ENCODE results near the gene MB.
"Not testable (repeated sequence)": the region's sequence is repeated elsewhere in the genome, so short reads cannot be mapped to it uniquely, and the experiment has no call there.

MB gene

GRCh38 chr22:35637254-35637653 is 20.1 kb upstream of the MB start:
- no peak for DNase-seq (ENCODE audit: low read depth, low spot score)

- DNase-seq (ENCODE audit: low read depth, low spot score) = no peak
These were observed 17.9 kb upstream of the MB start for GRCh38 chr22:35634943-35635540.

GRCh38 chr22:35634015-35634414 is 16.9 kb upstream of the MB start:
- DNase-seq (ENCODE audit: low read depth, low spot score) = no peak

GRCh38 chr22:35633520-35633919 is 16.4 kb upstream of the MB start:
- DNase-seq (ENCODE audit: low read depth, low spot score) = no peak

GRCh38 chr22:35632935-35633334 is 15.8 kb upstream of the MB start:
- DNase-seq (ENCODE audit: low read depth, low spot score) = no peak

GRCh38 chr22:35631597-35631996 is 14.5 kb upstream of the MB start:
- DNase-seq (ENCODE audit: low read depth, low spot score) = no peak

GRCh38 chr22:35630891-35631290 is 13.8 kb upstream of the MB start:
- no peak for DNase-seq (ENCODE audit: low read depth, low spot score)

GRCh38 chr22:35630387-35630793 is 13.3 kb upstream of the MB start:
- DNase-seq (ENCODE audit: low read depth, low spot score) = no peak

- no peak for DNase-seq (ENCODE audit: low read depth, low spot score)
These were observed 12.5 kb upstream of the MB start for GRCh38 chr22:35629406-35630216.

- DNase-seq (ENCODE audit: low read depth, low spot score) = no peak
These were observed 11.6 kb upstream of the MB start for GRCh38 chr22:35628732-35629131.

GRCh38 chr22:35627267-35628041 is 10.3 kb upstream of the MB start:
- DNase-seq (ENCODE audit: low read depth, low spot score) = no peak

- DNase-seq (ENCODE audit: low read depth, low spot score) = no peak
These were observed 8.8 kb upstream of the MB start for GRCh38 chr22:35625763-35626432.

GRCh38 chr22:35624547-35624946 is 7.4 kb upstream of the MB start:
- no peak for DNase-seq (ENCODE audit: low read depth, low spot score)

GRCh38 chr22:35623885-35624284 is 6.8 kb upstream of the MB start:
- not testable (repeated sequence) for DNase-seq (ENCODE audit: low read depth, low spot score)

GRCh38 chr22:35622191-35622913 is 5.2 kb upstream of the MB start:
- DNase-seq (ENCODE audit: low read depth, low spot score) = no peak

- DNase-seq (ENCODE audit: low read depth, low spot score) = no peak
These were observed 4.3 kb upstream of the MB start for GRCh38 chr22:35621451-35621850.

- DNase-seq (ENCODE audit: low read depth, low spot score) = no peak
These were observed 3.6 kb upstream of the MB start for GRCh38 chr22:35620624-35621251.

- DNase-seq (ENCODE audit: low read depth, low spot score) = no peak
These were observed 2.4 kb upstream of the MB start for GRCh38 chr22:35619336-35620094.

- no peak for DNase-seq (ENCODE audit: low read depth, low spot score)
These were observed 1.5 kb upstream of the MB start for GRCh38 chr22:35618427-35619223.

Data from activated CD4-positive, CD25-positive, alpha-beta regulatory T cell treated with anti-CD3 and anti-CD28 coated beads, Interleukin-2, amount 50 U/mL, for 16 hours (primary cell).